CD8-positive, alpha-beta memory T cell (primary cell): Measurements from ENCODE around the gene ZNF736. TPM values are rescaled to one million over a fixed set of nuclear protein-coding genes. Genes with fewer than 3 reads are reported as not detected.
"Not testable (repeated sequence)": the region's sequence is repeated elsewhere in the genome, so short reads cannot be mapped to it uniquely, and the experiment has no call there.

Experiments
- CTCF ChIA-PET: fragments of 350-600 bp; sonication (Branson Sonifier 250); formaldehyde crosslinking; loops from one replicate; lab custom pipeline; 2021; ENCODE audit warnings: antibody characterized with exemption; lab: Charles Lee
- POLR2A ChIA-PET: fragments of 350-600 bp; sonication (Branson Sonifier 250); formaldehyde crosslinking; loops from one replicate; lab custom pipeline; 2021; ENCODE audit warnings: antibody characterized with exemption; lab: Charles Lee
- DNase-seq, 5 donors: peaks; one replicate each; pipeline versions ENCODE4 v3.0.0 to v3.0.0-alpha.2; 2020 to 2022; ENCODE audit warnings: mixed read lengths in 1 of 5
- H3K27ac ChIP-seq: one replicate; pipeline ENCODE4 v1.7.0; 2013; ENCODE audit warnings: low read depth, mild to moderate bottlenecking, low read length, moderate library complexity
- H3K27me3 ChIP-seq: 2 replicates; pipeline ENCODE4 v1.7.0; 2013; ENCODE audit warnings: low read length, mild to moderate bottlenecking; ENCODE audit not compliant: insufficient read depth, poor library complexity, severe bottlenecking
- H3K36me3 ChIP-seq: 2 replicates; pipeline ENCODE4 v1.7.0; 2013; ENCODE audit warnings: mild to moderate bottlenecking, low read length, moderate library complexity; ENCODE audit not compliant: insufficient read depth
- H3K4me1 ChIP-seq: 2 replicates; pipeline ENCODE4 v1.7.0; 2013; ENCODE audit warnings: mild to moderate bottlenecking, low read length, moderate library complexity; ENCODE audit not compliant: insufficient read depth
- H3K4me3 ChIP-seq: 2 replicates; pipeline ENCODE4 v1.7.0; 2013; ENCODE audit warnings: mild to moderate bottlenecking, low read length
- H3K9me3 ChIP-seq: 2 replicates; pipeline ENCODE4 v1.7.0; 2013; ENCODE audit warnings: mild to moderate bottlenecking, low read length
- H3K27ac Mint-ChIP-seq, 8 donors: one replicate each; pipeline ENCODE4 v1.8.0; 2020 to 2021; ENCODE audit warnings: mixed read lengths in 8 of 8, mild to moderate bottlenecking in 6 of 8, inconsistent platforms in 3 of 8, moderate library complexity in 3 of 8
- H3K27me3 Mint-ChIP-seq, 2 donors: one replicate each; pipeline ENCODE4 v1.8.0; 2020 to 2021; ENCODE audit warnings: mixed read lengths in 2 of 2, mild to moderate bottlenecking in 1 of 2, moderate library complexity in 1 of 2
- H3K36me3 Mint-ChIP-seq, 3 donors: one replicate each; pipeline ENCODE4 v1.8.0; 2020 to 2021; ENCODE audit warnings: mixed read lengths in 3 of 3, inconsistent platforms in 1 of 3, mild to moderate bottlenecking in 1 of 3
- H3K4me1 Mint-ChIP-seq, 3 donors: one replicate each; pipeline ENCODE4 v1.8.0; 2020 to 2021; ENCODE audit warnings: mixed read lengths in 3 of 3, inconsistent platforms in 1 of 3, mild to moderate bottlenecking in 1 of 3
- H3K4me3 Mint-ChIP-seq, 7 donors: one replicate each; pipeline ENCODE4 v1.8.0; 2020 to 2021; ENCODE audit warnings: mixed read lengths in 7 of 7, mild to moderate bottlenecking in 6 of 7, moderate library complexity in 4 of 7, inconsistent platforms in 2 of 7
- H3K9me3 Mint-ChIP-seq, 5 donors: one replicate each; pipeline ENCODE4 v1.8.0; 2020 to 2022; ENCODE audit warnings: mixed read lengths in 5 of 5, mild to moderate bottlenecking in 3 of 5, moderate library complexity in 2 of 5, inconsistent platforms in 1 of 5
- polyA plus RNA-seq: library from polyadenylated mRNA; unstranded; fragments of 300-500 nt; fragmentation: Illumina TruSeq; gene quantifications from one replicate; pipeline ENCODE4 v1.2.3, GENCODE V29; 2021
- total RNA-seq, 2 experiments: library from RNA; stranded (reverse); gene quantifications; one replicate each; pipeline ENCODE4 v1.2.3, GENCODE V29; 2021

Gene ZNF736
- total and polyA plus RNA-seq, 3 experiments from 2014 or later = 1.7 to 24.1 (median 22.8) TPM

DNA sequence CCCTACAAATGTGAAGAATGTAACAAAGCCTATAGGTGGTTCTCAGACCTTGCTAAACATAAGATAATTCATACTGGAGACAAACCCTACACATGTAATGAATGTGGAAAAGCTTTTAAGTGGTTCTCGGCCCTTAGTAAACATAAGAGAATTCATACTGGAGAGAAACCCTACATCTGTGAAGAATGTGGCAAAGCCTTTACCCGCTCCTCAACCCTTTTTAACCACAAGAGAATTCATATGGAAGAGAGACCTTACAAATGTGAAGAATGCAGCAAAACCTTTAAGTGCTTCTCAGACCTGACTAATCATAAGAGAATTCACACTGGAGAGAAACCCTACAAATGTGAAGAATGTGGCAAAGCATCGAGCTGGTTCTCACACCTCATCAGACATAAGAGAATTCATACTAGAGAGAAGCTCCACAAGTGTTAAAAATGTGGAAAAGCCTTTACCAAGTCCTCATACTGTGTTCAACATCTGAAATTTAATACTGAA, 35.0 kb downstream of the ZNF736 start:
- H3K4me3 Mint-ChIP-seq, CTCF ChIA-PET, H3K27ac Mint-ChIP-seq, POLR2A ChIA-PET, H3K36me3 ChIP-seq, H3K4me1 Mint-ChIP-seq, DNase-seq, H3K4me1 ChIP-seq, H3K27me3 Mint-ChIP-seq, H3K27ac ChIP-seq, H3K27me3 ChIP-seq: not testable (repeated sequence)
- Histone ChIP-seq H3K4me3 (peak overlapping the region; percentile 26), H3K9me3 (peaks cover 66% of the 10 kb centered on the region)
- Mint-ChIP-seq H3K9me3 (peaks cover 51 to 98% (median 92%) of the 10 kb centered on the region in 5 donors), H3K36me3 (peaks cover 25 to 83% (median 79%) of the 10 kb centered on the region in 3 donors)

DNA sequence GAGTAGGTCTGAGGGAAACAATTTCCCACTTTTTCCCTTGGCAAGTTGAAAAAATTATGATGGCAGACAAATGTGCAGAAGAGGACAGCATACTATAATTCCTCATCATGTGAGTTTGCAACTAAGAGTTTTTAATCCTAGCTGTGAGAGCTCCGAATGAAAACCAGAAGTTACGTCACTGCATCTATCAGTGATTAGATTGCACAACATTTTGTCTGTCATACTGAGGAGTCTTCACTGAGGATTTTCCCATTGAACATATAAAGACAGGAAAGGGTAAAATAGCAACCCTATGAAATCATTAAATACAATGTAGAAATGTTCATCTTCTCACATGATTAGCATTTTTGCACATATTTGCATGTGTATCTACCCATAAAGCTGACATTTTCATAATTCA, 45.8 kb downstream of the ZNF736 start:
- no peaks in the 10 kb centered on the region for H3K4me1 ChIP-seq
- POLR2A ChIA-PET = no interaction called here
- H3K27me3 ChIP-seq = no peaks in the 10 kb centered on the region
- no peaks in the 10 kb centered on the region for H3K27me3 Mint-ChIP-seq
- DNase-seq = no peak
- H3K4me3 ChIP-seq = no peak overlapping the region
- H3K27ac Mint-ChIP-seq = no peak overlapping the region
- H3K4me3 Mint-ChIP-seq = no peak overlapping the region
- no peaks in the 10 kb centered on the region for H3K36me3 ChIP-seq
- peaks cover 60 to 91% (median 82%) of the 10 kb centered on the region in 5 donors for H3K9me3 Mint-ChIP-seq
- peaks cover 0 to 38% (median 18%) of the 10 kb centered on the region in 3 donors for H3K36me3 Mint-ChIP-seq
- no peak overlapping the region for H3K27ac ChIP-seq
- no peaks in the 10 kb centered on the region for H3K4me1 Mint-ChIP-seq
- CTCF ChIA-PET = no interaction called here
- H3K9me3 ChIP-seq = peaks cover 29% of the 10 kb centered on the region

DNA sequence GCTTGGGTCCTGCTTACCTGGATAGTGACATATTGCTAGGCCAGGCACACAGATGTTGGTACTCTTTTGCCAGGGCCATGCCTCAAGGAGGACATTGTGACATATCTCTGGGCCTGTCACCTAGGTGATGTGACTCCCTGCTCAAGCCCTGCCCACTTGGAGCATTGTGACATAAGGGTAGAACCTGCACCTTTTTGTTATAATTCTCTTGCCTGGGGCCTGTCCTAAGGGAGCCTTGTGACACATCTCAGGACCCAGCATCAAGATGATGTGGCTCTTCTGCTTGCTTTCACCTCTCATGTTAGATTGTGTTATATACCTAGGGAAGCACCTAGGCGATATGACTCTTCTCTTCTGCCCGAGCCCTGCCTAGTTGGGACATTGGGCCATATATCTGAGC, 57.4 kb downstream of the ZNF736 start:
- no peak overlapping the region for H3K27ac Mint-ChIP-seq
- ChIA-PET POLR2A (no interaction called here), CTCF (no interaction called here)
- no peak for DNase-seq
- H3K4me3 ChIP-seq = no peak overlapping the region
- H3K36me3 ChIP-seq = no peaks in the 10 kb centered on the region
- H3K9me3 Mint-ChIP-seq = peaks cover 42 to 74% (median 66%) of the 10 kb centered on the region in 5 donors
- H3K27ac ChIP-seq = no peak overlapping the region
- no peaks in the 10 kb centered on the region for H3K4me1 Mint-ChIP-seq
- H3K9me3 ChIP-seq = peaks cover 14% of the 10 kb centered on the region
- H3K4me1 ChIP-seq = no peaks in the 10 kb centered on the region
- H3K27me3 ChIP-seq = no peaks in the 10 kb centered on the region
- H3K4me3 Mint-ChIP-seq = no peak overlapping the region
- peaks cover 0 to 18% (median 0%) of the 10 kb centered on the region in 3 donors for H3K36me3 Mint-ChIP-seq
- peaks cover 0 to 4% of the 10 kb centered on the region in 2 donors for H3K27me3 Mint-ChIP-seq

DNA sequence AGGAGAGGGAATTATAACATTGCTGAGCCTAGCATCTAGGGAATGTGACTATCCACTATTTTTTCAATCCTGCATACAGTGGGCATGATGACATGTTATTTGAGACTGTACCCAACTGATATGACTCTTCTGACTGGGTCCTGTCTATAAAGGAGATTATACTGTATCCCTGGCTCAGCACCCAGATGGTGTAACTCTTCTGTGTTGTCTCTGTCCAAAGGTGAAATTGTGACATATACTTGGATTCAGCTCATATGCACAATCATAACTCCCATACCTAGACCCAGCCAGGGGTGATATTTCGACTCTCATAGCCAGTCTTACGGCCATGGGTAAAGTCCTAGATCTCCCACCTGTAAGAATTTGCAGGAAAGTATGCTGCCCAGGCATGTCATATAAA, 59.3 kb downstream of the ZNF736 start:
- H3K4me3 Mint-ChIP-seq = no peak overlapping the region
- CTCF ChIA-PET = no interaction called here
- peaks cover 0 to 11% (median 0%) of the 10 kb centered on the region in 3 donors for H3K36me3 Mint-ChIP-seq
- H3K27ac ChIP-seq = no peak overlapping the region
- H3K4me1 Mint-ChIP-seq = no peaks in the 10 kb centered on the region
- H3K4me3 ChIP-seq = no peak overlapping the region
- POLR2A ChIA-PET = no interaction called here
- no peaks in the 10 kb centered on the region for H3K4me1 ChIP-seq
- H3K27me3 Mint-ChIP-seq = peaks cover 0 to 4% of the 10 kb centered on the region in 2 donors
- peaks cover 30 to 70% (median 59%) of the 10 kb centered on the region in 5 donors for H3K9me3 Mint-ChIP-seq
- no peak for DNase-seq
- no peaks in the 10 kb centered on the region for H3K27me3 ChIP-seq
- H3K9me3 ChIP-seq = peaks cover 7% of the 10 kb centered on the region
- H3K27ac Mint-ChIP-seq = no peak overlapping the region
- H3K36me3 ChIP-seq = no peaks in the 10 kb centered on the region

DNA sequence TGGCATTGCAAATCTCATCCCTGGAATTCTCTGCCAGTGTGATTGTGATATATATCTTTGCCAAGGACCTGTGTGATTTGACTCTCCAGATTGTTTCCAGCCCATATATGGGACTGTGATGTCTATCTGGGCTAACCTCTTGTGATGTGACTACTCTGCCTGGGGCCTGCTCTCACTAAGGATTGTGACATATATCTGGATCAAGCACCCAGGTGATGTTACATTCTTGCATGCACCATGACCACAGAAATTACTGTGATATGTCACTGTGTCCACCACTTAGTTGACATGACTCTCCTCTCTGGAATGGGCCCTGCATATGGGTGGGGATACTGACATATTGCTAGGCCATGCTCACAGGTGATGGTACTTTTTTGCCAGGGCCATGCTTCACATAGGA, 86.6 kb downstream of the ZNF736 start:
- no peaks in the 10 kb centered on the region for H3K4me1 ChIP-seq
- no peaks in the 10 kb centered on the region for H3K9me3 ChIP-seq
- DNase-seq = no peak
- Mint-ChIP-seq H3K9me3 (peaks cover 0 to 16% (median 7%) of the 10 kb centered on the region in 5 donors), H3K4me1 (no peaks in the 10 kb centered on the region), H3K4me3 (no peak overlapping the region), H3K27me3 (no peaks in the 10 kb centered on the region), H3K27ac (no peak overlapping the region), H3K36me3 (no peaks in the 10 kb centered on the region)
- H3K36me3 ChIP-seq = no peaks in the 10 kb centered on the region
- no peak overlapping the region for H3K4me3 ChIP-seq
- no peaks in the 10 kb centered on the region for H3K27me3 ChIP-seq
- POLR2A ChIA-PET = no interaction called here
- CTCF ChIA-PET = interaction anchor here (1.0 kb wide), 1 partner anchor 13 kb away, joined by 3 read pairs; no protein-coding TSS in a partner anchor
- no peak overlapping the region for H3K27ac ChIP-seq

Other genes starting within 250 kb of the ZNF736 start
- not detected for gene ZNF735, start 106.8 kb upstream of the ZNF736 start, total RNA-seq
- not detected for gene ZNF735, start 106.8 kb upstream of the ZNF736 start, polyA plus RNA-seq
- gene ZNF679, start 85.5 kb upstream of the ZNF736 start, total RNA-seq = not detected
- gene ZNF679, start 85.5 kb upstream of the ZNF736 start, polyA plus RNA-seq = not detected
- 10 to 100 TPM in 1 of 2 experiments, 1 to 10 TPM in 1; 9.2 to 11.1 TPM for gene ZNF680, start 249.1 kb downstream of the ZNF736 start, total RNA-seq
- gene ZNF680, start 249.1 kb downstream of the ZNF736 start, polyA plus RNA-seq = 9.4 TPM